GM12873 (cell line): ENCODE measurements around the gene TPSG1.

Experiments used
- TF ChIP-seq, protein P1 (sequence below): IDR thresholded peaks from 2 replicates; pipeline ENCODE4 v1.5.1; 2012; ENCODE audit warnings: low read depth, mild to moderate bottlenecking, moderate library complexity, low read length, control low read depth; ENCODE audit not compliant: insufficient read depth; ENCODE audit errors: missing control alignments

The TPSG1 gene

GRCh38 chr16:1202274-1202673, 22.8 kb downstream of the TPSG1 start:
- TF ChIP-seq, protein P1, sequence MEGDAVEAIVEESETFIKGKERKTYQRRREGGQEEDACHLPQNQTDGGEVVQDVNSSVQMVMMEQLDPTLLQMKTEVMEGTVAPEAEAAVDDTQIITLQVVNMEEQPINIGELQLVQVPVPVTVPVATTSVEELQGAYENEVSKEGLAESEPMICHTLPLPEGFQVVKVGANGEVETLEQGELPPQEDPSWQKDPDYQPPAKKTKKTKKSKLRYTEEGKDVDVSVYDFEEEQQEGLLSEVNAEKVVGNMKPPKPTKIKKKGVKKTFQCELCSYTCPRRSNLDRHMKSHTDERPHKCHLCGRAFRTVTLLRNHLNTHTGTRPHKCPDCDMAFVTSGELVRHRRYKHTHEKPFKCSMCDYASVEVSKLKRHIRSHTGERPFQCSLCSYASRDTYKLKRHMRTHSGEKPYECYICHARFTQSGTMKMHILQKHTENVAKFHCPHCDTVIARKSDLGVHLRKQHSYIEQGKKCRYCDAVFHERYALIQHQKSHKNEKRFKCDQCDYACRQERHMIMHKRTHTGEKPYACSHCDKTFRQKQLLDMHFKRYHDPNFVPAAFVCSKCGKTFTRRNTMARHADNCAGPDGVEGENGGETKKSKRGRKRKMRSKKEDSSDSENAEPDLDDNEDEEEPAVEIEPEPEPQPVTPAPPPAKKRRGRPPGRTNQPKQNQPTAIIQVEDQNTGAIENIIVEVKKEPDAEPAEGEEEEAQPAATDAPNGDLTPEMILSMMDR: no peak

- TF ChIP-seq, protein P1: no peak
These were observed 23.6 kb downstream of the TPSG1 start for GRCh38 chr16:1201444-1201843.

- TF ChIP-seq, protein P1: no peak
These were observed 24.9 kb downstream of the TPSG1 start for GRCh38 chr16:1200014-1200627.

- TF ChIP-seq, protein P1: no peak
These were observed 25.6 kb downstream of the TPSG1 start for GRCh38 chr16:1199347-1200013.

DNA sequence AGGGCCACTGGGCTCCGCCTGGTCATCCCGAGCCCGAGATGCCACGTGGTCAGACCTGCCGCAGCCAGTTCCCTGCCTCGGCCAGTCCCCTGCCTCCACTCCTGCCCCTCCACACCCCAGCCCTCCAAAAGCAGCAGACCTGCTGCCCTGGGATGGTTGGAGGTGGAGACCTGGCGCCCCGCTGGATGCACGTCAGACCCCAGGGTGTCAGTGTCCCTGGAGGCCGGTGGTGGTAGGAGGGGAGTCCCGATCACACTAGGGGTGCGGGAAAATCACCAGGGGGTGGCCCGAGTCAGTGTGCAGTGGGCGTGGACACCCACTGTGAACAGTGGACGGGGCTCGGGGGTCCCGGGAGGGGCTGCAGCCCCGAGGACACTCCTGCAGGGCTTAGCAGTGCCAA, 26.9 kb downstream of the TPSG1 start:
- TF ChIP-seq, protein P1: no peak

DNA sequence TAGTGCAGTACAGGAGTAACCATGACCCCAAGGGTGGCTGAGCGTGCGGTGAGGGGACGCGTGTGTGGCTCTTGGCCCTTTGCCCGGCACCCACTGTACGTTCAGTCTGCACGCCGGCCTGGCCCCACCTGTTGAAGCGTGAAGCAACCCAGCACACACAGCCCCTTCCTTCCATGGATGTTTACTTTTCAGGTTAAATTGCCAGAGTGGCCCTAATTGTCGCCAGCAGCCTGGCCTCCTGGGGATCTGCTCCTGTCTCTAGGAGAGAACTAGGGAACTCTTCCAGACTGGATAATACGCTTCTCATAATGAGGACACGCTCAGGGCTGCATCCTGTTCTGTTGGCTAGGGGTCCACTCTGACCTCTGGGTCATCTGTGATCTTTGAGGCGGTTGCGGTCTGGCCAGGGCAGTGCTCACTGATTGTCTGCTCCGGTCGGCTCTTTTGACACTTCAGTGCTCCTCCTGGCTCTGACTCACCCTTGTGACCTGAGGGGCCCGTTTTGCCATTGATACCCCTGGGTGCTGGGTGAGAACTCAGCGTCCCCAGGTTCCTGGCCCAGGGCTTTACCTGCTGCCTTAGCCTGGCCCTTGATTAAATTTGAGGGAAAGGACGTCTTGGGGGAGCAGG, 27.7 kb downstream of the TPSG1 start:
- TF ChIP-seq, protein P1: no peak

GRCh38 chr16:1196494-1196893, 28.6 kb downstream of the TPSG1 start:
- TF ChIP-seq, protein P1: no peak
